ENCODE results near the gene AIFM3.

DNA sequence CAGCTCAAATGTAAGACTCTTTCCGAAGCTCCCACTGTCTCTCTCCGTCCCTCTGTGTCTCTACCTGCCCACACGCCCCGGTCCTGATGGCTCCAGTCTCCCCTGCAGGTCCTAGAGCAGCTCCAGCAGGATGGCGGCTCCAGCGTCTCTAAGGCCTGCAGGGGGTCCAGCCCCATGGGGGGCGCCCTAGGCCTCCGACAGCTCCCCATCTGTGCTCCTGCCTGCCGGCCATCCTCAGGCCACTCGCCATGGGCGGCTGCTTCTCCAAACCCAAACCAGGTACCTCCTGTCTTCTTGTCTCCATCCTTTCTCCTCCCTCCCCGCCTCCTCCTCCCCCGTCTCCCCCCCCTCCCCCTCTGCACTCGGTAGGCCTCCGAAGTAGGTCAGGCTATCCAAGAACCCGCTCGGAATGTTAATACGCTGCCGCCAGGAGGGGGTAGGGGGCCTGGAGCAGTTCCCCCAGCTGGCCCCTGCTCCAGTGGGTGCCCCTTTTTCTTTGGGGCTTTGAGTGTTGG, 699 bp downstream of the AIFM3 start:
- TF ChIP-seq, protein P1, sequence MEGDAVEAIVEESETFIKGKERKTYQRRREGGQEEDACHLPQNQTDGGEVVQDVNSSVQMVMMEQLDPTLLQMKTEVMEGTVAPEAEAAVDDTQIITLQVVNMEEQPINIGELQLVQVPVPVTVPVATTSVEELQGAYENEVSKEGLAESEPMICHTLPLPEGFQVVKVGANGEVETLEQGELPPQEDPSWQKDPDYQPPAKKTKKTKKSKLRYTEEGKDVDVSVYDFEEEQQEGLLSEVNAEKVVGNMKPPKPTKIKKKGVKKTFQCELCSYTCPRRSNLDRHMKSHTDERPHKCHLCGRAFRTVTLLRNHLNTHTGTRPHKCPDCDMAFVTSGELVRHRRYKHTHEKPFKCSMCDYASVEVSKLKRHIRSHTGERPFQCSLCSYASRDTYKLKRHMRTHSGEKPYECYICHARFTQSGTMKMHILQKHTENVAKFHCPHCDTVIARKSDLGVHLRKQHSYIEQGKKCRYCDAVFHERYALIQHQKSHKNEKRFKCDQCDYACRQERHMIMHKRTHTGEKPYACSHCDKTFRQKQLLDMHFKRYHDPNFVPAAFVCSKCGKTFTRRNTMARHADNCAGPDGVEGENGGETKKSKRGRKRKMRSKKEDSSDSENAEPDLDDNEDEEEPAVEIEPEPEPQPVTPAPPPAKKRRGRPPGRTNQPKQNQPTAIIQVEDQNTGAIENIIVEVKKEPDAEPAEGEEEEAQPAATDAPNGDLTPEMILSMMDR (IDR thresholded peaks at IDR 0.05), result no peak
- TF ChIP-seq POLR2A (IDR thresholded peaks at IDR 0.05), result no peak
